Hindlimb muscle (tissue), 1 donor: Measurements from ENCODE around the gene RXFP4. TPM values are rescaled to one million over a fixed set of nuclear protein-coding genes. Genes with fewer than 3 reads are reported as not detected.
"Not testable (repeated sequence)": the region's sequence is repeated elsewhere in the genome, so short reads cannot be mapped to it uniquely, and the experiment has no call there.

Experiments
- DNase-seq: peaks from one replicate; pipeline ENCODE4 v3.0.0-alpha.2; 2013
- polyA plus RNA-seq: library from polyadenylated mRNA; unstranded; fragments of 120-200 nt; gene quantifications from one replicate; pipeline ENCODE4 v1.2.1, GENCODE V29; 2013; ENCODE audit not compliant: insufficient read length

Gene RXFP4, protein sequence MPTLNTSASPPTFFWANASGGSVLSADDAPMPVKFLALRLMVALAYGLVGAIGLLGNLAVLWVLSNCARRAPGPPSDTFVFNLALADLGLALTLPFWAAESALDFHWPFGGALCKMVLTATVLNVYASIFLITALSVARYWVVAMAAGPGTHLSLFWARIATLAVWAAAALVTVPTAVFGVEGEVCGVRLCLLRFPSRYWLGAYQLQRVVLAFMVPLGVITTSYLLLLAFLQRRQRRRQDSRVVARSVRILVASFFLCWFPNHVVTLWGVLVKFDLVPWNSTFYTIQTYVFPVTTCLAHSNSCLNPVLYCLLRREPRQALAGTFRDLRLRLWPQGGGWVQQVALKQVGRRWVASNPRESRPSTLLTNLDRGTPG
- 0.36 TPM for polyA plus RNA-seq

DNA sequence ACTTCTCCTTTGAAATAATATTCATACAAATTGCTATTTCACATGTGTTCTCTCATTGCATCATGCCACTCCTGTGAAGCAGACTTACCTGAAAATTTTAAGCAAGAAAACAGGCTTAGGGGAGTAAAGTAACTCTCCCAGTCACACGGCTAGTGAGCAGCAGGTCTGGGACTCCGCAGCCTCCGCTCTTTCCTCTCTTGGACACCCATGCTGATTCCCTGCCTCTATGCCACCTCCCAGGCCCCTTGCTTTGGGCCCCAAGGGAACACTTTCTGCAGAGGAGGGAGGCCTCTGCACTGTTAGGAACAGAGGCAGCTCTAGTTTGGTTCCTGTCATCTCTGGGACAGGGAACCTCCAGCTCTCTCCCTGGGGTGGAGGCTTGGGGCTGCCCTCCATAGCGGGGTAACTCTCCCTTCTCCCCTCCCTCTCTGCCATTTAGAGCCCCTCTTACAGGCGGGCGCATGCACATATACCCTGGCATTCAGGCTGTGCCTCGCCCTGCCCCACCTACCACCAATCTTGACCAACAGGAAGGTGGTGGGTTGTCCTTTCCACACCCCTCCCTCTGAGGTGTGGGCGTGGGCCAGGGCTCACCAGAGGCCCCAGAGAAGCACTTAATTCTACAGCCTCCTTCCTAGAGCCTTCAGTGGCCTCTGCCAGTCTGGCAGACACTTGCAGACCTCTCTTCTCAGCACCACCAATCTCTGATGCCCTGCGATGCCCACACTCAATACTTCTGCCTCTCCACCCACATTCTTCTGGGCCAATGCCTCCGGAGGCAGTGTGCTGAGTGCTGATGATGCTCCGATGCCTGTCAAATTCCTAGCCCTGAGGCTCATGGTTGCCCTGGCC, at the start of gene RXFP4:
Gene RXFP4 (plus strand): TSS at position 646 of the 852 bp plus-strand sequence. CDS start 72 bp downstream, at position 718.
- DNase-seq = no peak

DNA sequence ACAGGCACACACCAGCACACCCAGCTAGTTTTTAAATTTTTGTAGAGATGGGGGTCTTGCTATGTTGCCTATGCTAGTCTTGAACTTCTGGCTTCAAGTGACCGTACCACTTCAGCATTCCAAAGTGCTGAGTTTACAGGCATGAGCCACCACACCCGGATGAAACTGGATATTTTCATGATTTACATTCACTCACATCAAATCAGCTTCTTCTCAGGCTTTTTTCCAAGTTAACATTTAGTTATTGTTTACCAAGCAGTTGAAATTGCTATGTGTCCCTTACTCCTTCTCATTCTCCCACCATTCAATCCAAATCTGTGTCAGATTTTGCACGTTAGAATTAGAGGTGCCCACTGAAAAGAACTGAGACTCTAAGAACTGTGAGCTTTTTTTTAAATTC, 48.6 kb upstream of the RXFP4 start:
- DNase-seq = no peak

DNA sequence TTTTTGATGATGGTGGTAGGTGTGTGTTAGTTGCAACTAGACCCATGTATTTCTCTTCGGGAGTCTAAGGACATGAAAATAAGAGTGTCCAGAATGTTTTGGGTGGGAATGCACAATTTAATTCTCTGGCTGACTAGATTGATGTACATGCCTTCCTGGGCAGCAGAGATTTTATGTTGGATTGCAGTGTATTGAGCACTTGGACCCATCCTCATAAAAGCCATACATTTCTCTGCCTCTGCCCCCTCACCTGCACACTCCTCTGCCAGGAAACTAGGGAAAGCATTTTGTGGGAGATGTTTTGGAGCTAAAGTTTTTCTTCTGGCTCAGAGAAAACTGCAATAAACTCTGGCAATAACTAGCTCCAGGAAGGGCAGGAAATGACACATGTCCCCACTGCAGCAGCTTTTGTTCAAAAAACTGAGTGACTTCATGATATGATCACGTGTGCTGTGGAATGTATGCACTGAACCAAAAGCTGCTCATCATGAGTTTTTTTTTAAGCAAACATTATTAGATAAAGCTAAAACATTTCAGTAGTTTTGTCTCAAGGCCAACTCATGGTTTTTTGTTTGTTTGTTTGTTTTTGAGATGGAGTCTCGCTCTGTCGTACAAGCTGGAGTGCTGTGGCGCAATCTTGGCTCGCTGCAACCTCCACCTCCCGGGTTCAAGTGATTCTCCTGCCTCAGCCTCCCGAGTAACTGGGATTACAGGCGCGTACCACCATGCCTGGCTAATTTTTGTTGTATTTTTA, 47.9 kb upstream of the RXFP4 start:
- peak; percentile 50 for DNase-seq

DNA sequence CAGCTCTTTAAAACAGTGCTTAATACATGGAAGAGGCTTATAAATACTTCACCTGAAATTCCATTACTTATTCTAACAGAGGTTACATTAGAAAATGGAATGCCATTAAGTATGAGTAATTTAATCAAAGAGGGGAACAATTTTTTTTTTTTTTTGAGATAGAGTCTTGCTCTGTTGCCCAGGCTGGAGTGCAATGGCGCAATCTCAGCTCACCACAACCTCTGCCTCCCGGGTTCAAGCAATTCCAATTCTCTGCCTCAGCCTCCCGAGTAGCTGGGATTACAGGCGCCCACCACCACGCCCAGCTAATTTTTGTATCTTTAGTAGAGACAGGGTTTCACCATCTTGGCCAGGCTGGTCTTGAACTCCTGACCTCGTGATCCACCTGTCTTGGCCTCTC, 45.8 kb upstream of the RXFP4 start:
- DNase-seq = not testable (repeated sequence)

DNA sequence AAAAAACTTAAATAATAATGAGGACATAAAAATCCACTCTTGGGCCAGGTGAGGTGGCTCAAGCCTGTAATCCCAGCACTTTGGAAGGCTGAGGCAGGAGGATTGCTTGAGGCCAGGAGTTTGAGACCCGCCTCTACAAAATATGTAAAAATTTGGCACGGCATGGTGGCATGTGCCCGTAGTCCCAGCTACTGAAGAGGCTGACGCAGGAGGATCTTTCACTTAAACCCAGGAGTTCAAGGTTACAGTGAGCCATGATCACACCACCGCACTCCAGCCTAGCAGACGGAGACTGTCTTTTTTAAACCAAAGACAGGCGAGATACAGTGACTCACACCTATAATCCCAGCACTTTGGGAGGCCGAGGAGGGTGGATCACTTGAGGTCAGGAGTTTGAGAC, 45.0 kb upstream of the RXFP4 start:
- DNase-seq = not testable (repeated sequence)

DNA sequence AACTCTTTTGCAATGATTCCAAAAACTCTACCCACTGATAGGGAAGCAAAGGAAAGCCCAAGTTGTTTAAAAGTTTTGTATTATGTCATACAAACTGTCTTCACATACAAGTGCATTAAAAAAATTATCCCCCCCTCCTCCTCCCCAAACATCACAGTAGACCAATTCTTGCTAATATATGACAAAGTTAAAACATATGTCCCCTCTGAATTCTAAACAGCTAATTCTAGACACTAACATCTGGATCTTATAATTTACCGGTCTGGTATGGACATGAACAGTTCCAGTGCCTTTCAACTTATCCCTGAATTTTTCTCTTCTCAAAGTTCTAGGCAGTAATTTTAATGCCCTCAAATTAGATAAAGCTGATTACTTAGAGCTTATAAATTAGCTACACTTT, 43.7 kb upstream of the RXFP4 start:
- no peak for DNase-seq

DNA sequence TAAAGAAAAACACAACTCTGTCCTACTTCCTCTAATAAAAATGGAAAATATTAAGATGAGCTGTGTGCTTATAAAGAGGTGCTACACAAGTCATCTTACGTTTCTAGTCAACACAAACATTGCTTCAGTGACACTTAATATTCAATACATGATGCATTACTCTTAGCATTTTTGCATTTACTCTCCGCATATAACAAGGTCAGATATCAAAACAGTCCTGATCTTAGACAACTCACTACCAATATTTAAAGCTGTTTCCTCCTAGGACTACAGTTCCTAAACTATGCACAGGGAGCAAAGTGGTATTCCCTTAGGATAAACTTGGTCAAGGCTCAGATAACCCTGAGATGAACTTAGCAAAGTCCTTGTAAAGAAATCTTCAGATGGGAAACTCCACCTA, 42.5 kb upstream of the RXFP4 start:
- DNase-seq = no peak

DNA sequence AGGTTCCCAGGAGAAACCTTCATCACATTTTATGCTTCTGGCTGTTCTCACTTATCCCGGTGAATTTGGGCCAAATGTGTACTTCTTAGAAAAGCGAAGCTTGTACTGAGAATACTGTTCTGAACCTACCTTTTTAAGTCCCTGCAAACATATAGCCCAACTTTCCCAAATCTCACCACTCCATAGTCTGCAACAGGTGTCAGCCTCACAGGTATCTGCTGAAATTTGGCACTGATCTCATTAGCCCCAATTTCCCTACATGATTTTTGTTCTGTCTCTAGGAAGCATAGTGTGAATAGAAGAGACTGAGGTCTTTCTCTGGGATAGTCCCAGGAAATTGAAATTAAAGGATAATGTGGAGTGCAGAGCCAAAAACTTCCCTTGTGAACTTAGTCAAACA, 41.8 kb upstream of the RXFP4 start:
- no peak for DNase-seq

DNA sequence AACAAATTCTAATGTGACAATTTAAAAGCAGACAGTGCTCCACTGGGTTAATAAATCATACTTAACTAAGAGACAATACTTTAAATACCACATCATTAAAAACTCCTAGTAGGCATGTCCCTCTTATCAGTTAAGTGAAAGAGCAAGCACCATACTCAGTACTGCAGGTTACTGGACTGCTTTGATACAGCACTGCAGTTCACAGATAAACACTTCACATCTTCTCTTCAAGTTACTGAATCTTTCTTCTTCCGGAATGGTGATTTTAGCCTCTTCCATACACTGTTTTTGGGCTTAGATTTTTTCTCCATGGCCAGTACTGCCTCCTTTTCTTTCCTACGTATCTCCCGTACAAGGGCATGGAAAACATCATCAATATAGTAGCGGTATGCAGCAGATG, 41.3 kb upstream of the RXFP4 start:
- no peak for DNase-seq

DNA sequence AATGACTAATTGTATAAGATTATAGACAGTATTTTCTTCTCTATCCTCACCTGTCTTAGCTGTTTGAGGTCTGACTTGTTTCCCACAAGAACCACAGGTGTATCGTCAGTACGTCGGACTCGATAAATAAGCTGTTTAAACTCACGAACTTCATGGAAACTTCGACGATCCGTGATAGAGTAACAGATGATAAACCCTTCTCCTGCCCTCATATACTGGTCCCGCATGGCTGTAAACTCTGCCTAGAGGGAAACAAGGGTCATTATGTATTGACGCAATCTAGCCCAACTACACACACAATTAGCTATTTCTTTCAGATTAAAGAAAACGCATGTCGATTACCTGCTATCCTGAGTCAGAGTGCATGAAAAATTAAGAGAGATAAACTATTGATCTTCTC, 37.2 kb upstream of the RXFP4 start:
- no peak for DNase-seq

DNA sequence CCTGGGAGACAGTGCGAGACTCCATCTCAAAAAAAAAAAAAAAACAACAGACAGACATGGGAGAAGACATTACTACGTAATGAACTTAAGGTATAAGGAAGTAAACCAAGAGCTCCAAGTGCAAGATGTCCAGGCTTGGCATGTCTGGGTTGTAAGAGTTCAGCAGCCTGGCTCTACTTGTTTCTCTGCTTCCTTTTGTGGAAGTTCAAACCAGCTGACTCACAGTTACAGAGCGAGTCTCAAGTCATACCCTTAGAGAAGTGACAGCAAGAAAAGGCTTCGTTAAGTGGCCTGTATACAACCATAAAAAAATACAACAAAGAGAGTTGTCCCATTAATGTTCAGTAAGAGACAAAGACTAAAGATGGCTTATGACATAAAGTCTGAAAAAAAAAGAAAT, 31.5 kb upstream of the RXFP4 start:
- no peak for DNase-seq

DNA sequence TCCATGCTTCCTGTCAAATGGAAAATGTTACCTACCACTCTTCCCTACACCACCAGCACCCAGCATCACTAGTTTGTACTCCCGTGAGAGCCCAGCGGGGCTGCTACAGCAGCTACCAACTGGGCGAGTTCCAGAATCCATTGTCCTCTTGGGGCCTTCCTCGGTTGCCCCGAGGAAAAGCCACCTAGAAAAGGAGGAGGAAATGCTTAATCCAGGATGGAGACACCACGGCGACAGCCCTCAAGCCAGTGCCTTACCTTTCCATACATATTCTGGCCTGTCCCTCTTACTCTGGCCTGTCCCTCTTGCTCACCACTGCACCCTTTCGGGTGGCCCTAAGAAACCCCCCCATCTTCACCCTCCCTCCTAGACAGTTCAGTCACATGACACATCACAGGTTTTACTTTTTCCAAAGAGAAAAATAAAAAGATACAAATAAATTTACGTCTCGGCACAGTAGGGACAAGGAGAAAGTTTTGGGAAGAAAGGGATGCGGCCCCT, 30.8 kb upstream of the RXFP4 start:
- peak; percentile 23 for DNase-seq

DNA sequence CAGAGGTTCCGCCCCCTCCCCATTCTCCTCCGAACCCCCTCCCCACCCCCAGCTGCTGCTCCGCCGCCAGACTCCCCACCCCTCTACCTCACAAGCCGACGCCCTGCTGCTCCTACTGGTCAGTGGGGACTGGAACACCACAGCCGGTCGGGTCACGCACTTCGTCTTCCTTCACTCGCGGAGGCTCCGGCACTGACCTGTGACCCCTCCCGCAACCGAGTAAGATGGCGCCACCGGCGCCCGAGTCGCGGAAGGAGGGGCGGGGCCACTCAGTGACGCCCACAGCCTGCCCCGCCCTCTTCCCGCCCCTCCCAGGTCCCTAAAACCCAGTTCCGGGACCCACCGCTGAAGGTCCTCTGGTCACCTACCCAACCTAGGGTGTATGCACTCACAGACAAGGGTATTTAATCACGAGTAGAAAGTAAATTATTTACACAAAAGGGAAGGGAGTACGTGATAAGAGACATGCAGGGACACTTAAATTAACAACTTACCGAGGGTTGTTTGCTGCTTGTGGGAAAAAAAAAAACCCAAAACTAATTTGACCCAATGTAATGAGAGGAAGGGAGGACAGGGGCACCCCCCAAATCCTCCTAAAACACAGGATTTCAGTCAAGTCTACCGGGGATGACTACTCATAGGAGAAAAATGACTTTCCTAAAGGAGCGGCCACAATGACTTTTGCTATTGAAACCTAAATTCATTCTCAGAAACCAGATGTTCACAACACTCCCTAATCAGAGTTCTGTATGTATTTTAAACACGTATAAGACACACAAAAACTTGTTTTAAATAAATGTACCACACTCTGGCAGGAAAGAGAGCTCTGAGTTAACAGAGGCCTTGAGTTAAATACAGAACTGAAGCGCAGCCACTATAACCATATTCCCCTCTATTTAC, 30.0 kb upstream of the RXFP4 start, which contains the start of gene RIT1:
Gene RIT1 (minus strand): TSS at position 194 of the 900 bp plus-strand sequence. CDS start 588 bp downstream, outside the sequence.
- DNase-seq = peak; percentile 89

DNA sequence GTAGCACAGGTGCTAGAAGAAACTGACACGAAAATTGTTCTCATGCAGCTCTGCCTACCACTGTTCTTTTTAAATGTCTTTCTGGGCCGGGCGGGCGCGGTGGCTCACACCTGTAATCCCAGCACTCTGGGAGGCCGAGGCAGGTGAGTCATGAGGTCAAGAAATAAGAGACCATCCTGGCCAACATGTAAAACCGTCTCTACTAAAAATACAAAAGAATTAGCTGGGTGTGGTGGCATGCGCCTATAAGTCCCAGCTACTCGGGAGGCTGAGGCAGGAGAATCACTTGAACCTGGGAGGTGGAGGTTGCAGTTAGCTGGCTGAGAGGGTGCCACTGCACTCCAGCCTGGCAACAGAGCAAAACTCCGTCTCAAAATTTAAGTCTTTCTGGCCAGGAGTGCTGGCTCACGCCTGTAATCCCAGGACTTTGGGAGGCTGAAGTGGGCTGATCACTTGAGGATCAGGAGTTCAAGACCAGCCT, 29.3 kb upstream of the RXFP4 start:
- no peak for DNase-seq

DNA sequence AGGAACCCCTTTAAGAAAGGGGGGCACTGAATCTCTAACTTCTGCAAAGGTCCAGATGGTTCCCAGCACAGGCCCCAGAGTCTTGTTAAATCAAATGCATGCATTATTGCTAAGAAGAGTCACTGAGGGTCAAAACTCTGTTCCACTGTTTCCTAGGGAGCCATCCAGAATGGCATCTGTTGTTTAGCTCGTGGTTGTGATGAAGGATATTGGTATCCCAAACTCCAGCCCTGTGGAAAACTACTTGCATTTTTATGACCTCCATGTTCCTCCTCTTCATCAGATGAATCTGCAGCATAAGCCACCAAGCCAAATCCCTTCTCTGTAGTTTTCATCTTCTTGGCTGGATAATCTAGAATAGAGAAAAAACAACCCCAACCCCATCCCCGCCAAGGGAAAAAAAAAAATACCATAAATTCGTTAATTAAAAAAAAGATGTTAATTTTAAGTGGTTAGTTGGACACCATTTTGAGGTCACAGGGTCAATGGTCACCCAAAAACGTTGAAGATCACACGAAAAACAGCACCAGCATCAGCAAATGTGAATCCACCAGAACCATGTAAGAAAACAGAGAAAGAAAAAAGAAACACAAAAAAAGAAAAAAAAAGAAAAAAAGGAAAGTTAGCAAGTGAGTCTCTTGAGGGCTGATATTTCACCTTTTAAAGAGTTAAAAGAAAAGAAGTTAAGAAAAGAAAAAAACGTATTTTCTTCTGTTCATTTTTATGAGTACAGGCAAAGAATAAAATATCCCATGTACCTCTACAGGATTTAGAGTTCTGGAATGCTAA, 27.3 kb upstream of the RXFP4 start:
- DNase-seq = no peak

DNA sequence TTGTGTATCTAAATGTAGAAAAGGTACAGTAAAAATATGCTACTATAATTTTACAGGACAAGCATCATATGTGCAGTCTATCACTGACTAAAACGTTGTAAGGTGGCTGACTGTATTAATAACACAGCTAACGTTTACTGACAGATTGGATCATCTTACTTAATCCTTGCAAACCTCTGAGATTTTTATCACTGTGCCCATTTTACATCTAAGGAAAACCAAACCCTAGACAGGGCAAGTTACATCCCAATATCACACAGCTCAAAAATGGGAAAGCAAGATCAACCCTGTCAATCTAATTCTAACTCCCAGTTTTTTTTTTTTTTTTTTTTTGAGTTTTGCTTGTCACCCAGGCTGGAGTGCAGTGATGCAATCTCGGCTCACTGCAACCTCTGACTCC, 22.8 kb upstream of the RXFP4 start:
- no peak for DNase-seq

DNA sequence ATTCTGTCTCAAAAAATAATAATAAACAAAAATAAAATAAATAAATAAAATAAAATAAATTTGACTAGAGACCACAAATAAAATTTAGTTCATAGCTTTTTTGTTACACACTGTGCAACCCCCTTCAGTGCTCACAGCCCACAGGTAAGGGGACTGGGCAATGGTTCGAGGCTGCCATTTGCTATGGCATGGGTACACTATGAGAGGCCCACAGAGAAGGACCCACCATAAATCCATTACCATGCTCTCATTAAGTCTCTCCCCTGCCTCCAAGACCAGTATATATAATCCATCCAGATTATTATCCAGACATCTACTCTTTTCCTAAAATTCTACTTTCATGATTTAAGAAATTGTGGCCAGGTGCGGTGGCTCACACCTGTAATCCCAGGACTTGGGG, 21.6 kb upstream of the RXFP4 start:
- DNase-seq = no peak

DNA sequence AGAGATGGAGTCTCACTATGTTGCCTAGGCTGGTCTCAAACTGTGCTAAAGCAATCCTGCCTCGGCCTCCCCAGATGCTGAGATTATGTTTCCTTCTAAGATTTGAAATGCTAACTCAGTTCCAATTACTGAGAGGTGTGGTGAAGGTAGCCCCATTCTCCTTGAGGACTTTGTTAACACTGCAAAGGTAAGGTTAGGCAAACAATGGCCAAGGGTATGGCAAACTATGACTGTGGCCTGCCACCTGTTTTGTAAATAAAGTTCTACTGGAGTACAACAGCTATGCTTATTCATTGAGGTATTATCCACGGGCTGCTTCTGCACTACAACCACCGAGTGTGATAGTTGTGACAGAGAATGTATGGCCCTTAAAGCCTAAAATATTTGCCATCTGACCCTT, 20.7 kb upstream of the RXFP4 start:
- no peak for DNase-seq

DNA sequence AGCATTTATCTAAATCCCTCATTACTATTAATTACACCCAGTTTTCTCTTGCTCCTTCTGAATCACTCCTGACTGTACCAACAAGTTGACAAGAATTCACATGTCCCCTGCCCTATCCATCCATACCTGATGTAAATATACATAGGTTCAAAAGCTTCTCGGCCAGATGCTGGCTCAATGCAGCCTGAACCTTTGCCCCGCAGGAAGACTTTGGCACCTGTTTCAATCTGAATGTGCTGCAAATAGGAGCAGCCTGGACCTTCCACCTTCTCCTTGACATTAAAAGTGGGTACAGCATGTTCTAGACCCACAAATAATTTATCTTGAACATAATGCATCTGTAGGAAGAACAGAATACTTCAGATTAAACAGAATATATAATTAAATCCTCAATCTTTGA, 15.9 kb upstream of the RXFP4 start:
- no peak for DNase-seq

DNA sequence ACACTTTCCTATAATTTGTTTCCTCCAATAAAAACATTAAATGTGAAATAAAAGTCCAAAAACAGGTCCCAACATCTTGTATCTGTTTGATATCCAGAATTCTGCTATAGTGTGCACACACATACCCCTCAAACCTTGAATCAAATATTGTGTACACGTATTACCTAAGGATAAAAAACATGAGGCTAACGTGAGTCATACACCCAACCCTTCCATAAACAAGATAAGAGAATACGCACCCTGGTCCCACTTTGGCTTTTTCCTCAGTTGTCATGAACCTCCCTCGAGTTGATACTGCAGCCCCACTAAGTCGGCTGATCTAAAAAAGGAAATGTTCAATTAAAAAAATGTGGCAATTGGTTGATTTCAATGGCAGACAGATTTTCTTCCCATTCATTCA, 12.4 kb upstream of the RXFP4 start:
- DNase-seq = no peak

DNA sequence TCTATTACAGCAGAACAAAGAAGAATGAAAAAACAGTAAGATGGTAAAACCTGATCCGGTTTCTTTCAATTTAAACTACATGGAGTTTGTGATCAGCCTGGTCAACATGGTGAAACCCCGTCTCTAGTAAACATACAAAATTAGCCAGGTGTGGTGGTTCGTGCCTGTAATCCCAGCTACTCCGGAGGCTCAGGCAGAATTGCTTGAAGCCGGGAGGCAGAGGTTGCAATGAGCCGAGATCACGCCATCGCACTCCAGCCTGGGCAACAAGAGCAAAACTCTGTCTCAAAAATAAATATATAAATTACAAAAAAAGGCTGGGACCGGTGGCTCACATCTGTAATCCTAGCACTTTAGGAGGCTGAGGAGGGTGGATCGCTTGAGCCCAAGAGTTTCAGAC, 10.7 kb upstream of the RXFP4 start:
- DNase-seq = not testable (repeated sequence)
